ENCODE data around the gene THSD4. TPM values are rescaled to one million over a fixed set of nuclear protein-coding genes. Genes with fewer than 3 reads are reported as not detected.

THSD4 gene
- total and polyA plus RNA-seq, 9 of the 15 experiments (the other 6 are each of a cell fraction or from before 2014, with no cell fraction given) = 0.04 TPM; not detected in 5

DNA sequence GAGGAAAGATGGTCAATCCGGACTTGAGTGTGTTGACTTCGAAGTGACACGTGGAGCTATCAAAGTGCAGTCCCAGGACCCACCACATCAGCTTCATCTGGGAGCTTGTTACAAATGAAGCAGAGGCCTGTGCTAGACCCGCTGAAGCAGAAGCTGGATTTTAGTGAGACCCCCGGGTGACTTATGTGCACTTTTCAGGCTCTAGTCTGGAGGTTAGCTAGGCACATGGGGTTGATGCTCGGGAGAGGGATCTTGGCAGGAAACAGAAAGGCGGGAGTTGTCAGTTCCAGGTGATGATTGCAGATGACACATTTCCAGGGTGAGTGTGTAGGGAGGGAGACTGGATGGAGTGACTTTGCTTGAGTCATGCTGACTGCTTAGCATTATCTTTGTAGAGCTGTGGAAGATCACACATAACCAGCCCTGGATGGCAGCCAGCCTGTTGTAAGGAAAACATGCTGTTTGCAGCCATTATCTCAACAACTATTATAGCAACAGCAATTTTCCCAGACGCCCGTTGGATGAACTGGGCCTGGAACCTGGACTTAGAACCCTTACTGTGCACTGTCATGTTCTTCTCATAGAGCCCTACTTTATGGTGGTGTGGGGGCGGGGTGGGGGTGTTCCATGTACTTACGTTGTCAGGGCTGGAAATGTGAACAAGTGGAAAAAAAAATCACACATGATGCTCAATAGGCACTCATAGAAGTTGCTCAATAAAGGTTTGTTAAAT lies 122.4 kb downstream of the THSD4 start (continued):
- TF ChIP-seq, protein P1, sequence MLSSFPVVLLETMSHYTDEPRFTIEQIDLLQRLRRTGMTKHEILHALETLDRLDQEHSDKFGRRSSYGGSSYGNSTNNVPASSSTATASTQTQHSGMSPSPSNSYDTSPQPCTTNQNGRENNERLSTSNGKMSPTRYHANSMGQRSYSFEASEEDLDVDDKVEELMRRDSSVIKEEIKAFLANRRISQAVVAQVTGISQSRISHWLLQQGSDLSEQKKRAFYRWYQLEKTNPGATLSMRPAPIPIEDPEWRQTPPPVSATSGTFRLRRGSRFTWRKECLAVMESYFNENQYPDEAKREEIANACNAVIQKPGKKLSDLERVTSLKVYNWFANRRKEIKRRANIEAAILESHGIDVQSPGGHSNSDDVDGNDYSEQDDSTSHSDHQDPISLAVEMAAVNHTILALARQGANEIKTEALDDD (IDR thresholded peaks at IDR 0.05) = peak; percentile 76
- TF ChIP-seq CBFA2T3 (IDR thresholded peaks at IDR 0.05) = peak; percentile 21; the same call in 1 of the 2 replicates
- no peak for TF ChIP-seq NR2C2 (CRISPR knock-in tag; IDR thresholded peaks at IDR 0.05)
- peak; percentile 18; the same call in 1 of the 2 replicates for TF ChIP-seq NR2C2 (tag; IDR thresholded peaks at IDR 0.05)
- TF ChIP-seq TAF7 (tag; IDR thresholded peaks at IDR 0.05) = no peak
- TF ChIP-seq, protein P2, sequence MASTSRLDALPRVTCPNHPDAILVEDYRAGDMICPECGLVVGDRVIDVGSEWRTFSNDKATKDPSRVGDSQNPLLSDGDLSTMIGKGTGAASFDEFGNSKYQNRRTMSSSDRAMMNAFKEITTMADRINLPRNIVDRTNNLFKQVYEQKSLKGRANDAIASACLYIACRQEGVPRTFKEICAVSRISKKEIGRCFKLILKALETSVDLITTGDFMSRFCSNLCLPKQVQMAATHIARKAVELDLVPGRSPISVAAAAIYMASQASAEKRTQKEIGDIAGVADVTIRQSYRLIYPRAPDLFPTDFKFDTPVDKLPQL (IDR thresholded peaks at IDR 0.05; ENCODE audit: extremely low read depth, insufficient read length) = no peak
- TF ChIP-seq ELK1 (CRISPR knock-in tag; IDR thresholded peaks at IDR 0.05) = no peak
- no peak for TF ChIP-seq ZNF76 (CRISPR knock-in tag; IDR thresholded peaks at IDR 0.05; ENCODE audit: borderline replicate concordance)
- TF ChIP-seq CEBPG (CRISPR knock-in tag; IDR thresholded peaks at IDR 0.05) = no peak
- peak in 1 of 2 experiments; percentile 53; a peak in 1 of 4 replicates for TF ChIP-seq CEBPG (tag; conservative IDR thresholded peaks at IDR 0.05 in 1 of 2, IDR thresholded peaks at IDR 0.05 in 1 of 2)
- TF ChIP-seq ZNF699 (CRISPR knock-in tag; IDR thresholded peaks at IDR 0.05; ENCODE audit: insufficient replicate concordance) = no peak
- TF ChIP-seq NCOA2 (IDR thresholded peaks at IDR 0.05; ENCODE audit: partially characterized antibody in 2 of 2) = no peak
- peak; percentile 7; the same call in 1 of the 2 replicates for TF ChIP-seq NCOR1 (IDR thresholded peaks at IDR 0.05)
- no peak for TF ChIP-seq ZNF707 (CRISPR knock-in tag; conservative IDR thresholded peaks at IDR 0.05)
- TF ChIP-seq ZBTB12 (CRISPR knock-in tag; IDR thresholded peaks at IDR 0.05) = no peak
- peak; percentile 63; the same call in 1 of the 2 replicates for TF ChIP-seq ZNF175 (CRISPR knock-in tag; IDR thresholded peaks at IDR 0.05; ENCODE audit: low read depth)
- peak; percentile 10; the same call in 1 of the 2 replicates for TF ChIP-seq TEAD4 (IDR thresholded peaks at IDR 0.05; ENCODE audit: low read length)
- no peak for TF ChIP-seq TEAD4 (CRISPR knock-in tag; IDR thresholded peaks at IDR 0.05; ENCODE audit: borderline replicate concordance)
- no peak for TF ChIP-seq CBX3 (IDR thresholded peaks at IDR 0.05; ENCODE audit: borderline replicate concordance in 1 of 2, low read length in 2 of 2)
- TF ChIP-seq, protein P3, sequence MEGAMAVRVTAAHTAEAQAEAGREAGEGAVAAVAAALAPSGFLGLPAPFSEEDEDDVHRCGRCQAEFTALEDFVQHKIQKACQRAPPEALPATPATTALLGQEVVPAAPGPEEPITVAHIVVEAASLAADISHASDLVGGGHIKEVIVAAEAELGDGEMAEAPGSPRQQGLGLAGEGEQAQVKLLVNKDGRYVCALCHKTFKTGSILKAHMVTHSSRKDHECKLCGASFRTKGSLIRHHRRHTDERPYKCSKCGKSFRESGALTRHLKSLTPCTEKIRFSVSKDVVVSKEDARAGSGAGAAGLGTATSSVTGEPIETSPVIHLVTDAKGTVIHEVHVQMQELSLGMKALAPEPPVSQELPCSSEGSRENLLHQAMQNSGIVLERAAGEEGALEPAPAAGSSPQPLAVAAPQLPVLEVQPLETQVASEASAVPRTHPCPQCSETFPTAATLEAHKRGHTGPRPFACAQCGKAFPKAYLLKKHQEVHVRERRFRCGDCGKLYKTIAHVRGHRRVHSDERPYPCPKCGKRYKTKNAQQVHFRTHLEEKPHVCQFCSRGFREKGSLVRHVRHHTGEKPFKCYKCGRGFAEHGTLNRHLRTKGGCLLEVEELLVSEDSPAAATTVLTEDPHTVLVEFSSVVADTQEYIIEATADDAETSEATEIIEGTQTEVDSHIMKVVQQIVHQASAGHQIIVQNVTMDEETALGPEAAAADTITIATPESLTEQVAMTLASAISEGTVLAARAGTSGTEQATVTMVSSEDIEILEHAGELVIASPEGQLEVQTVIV (CRISPR knock-in tag; IDR thresholded peaks at IDR 0.05; ENCODE audit: borderline replicate concordance) = no peak
